ENCODE results near the gene SERPINA5. TPM values are rescaled to one million over a fixed set of nuclear protein-coding genes. Genes with fewer than 3 reads are reported as not detected.
"Not testable (repeated sequence)": the region's sequence is repeated elsewhere in the genome, so short reads cannot be mapped to it uniquely, and the experiment has no call there.

The SERPINA5 gene
- total RNA-seq, 1 experiment from 2014 or later: 0.15 TPM

GRCh38 chr14:94621358-94622134 lies 40.3 kb downstream of the SERPINA5 start:
- DNase-seq (ENCODE audit: extremely low read depth, low read depth): no peak

GRCh38 chr14:94622653-94623421 lies 41.6 kb downstream of the SERPINA5 start:
- no peak for DNase-seq (ENCODE audit: extremely low read depth, low read depth)

- DNase-seq (ENCODE audit: extremely low read depth, low read depth): no peak
Observed at GRCh38 chr14:94623422-94623809, 42.2 kb downstream of the SERPINA5 start.

- no peak for DNase-seq (ENCODE audit: extremely low read depth, low read depth)
Observed at GRCh38 chr14:94623856-94624499, 42.8 kb downstream of the SERPINA5 start.

GRCh38 chr14:94624537-94625352 lies 43.5 kb downstream of the SERPINA5 start:
- no peak for DNase-seq (ENCODE audit: extremely low read depth, low read depth)

- no peak for DNase-seq (ENCODE audit: extremely low read depth, low read depth)
Observed at GRCh38 chr14:94625353-94625635, 44.1 kb downstream of the SERPINA5 start.

- DNase-seq (ENCODE audit: extremely low read depth, low read depth): no peak
Observed at GRCh38 chr14:94628578-94628977, 47.4 kb downstream of the SERPINA5 start.

- no peak for DNase-seq (ENCODE audit: extremely low read depth, low read depth)
Observed at GRCh38 chr14:94630396-94630795, 49.2 kb downstream of the SERPINA5 start.

- DNase-seq (ENCODE audit: extremely low read depth, low read depth): no peak
Observed at GRCh38 chr14:94631050-94631449, 49.8 kb downstream of the SERPINA5 start.

- DNase-seq (ENCODE audit: extremely low read depth, low read depth): no peak
Observed at GRCh38 chr14:94631536-94632304, 50.5 kb downstream of the SERPINA5 start.

- DNase-seq (ENCODE audit: extremely low read depth, low read depth): no peak
Observed at GRCh38 chr14:94632305-94632590, 51.0 kb downstream of the SERPINA5 start.

GRCh38 chr14:94633121-94633520 lies 51.9 kb downstream of the SERPINA5 start:
- DNase-seq (ENCODE audit: extremely low read depth, low read depth): no peak

GRCh38 chr14:94635154-94635553 lies 53.9 kb downstream of the SERPINA5 start:
- no peak for DNase-seq (ENCODE audit: extremely low read depth, low read depth)

GRCh38 chr14:94636744-94637412 lies 55.7 kb downstream of the SERPINA5 start:
- DNase-seq (ENCODE audit: extremely low read depth, low read depth): no peak

GRCh38 chr14:94637814-94638213 lies 56.6 kb downstream of the SERPINA5 start:
- DNase-seq (ENCODE audit: extremely low read depth, low read depth): not testable (repeated sequence)

- DNase-seq (ENCODE audit: extremely low read depth, low read depth): no peak
Observed at GRCh38 chr14:94638339-94638738, 57.1 kb downstream of the SERPINA5 start.

- DNase-seq (ENCODE audit: extremely low read depth, low read depth): no peak
Observed at GRCh38 chr14:94638961-94639817, 58.0 kb downstream of the SERPINA5 start.

GRCh38 chr14:94640721-94641631 lies 59.8 kb downstream of the SERPINA5 start:
- DNase-seq (ENCODE audit: extremely low read depth, low read depth): no peak

Data from NCI-H460 (cell line).